Measurements from ENCODE around the gene PSMA5.
"Not testable (repeated sequence)": the region's sequence is repeated elsewhere in the genome, so short reads cannot be mapped to it uniquely, and the experiment has no call there.

Gene PSMA5

GRCh38 chr1:109433322-109433721, 7.1 kb upstream of the PSMA5 start:
- DNase-seq (ENCODE audit: low read depth in 1 of 2, low spot score in 1 of 2), result no peak

- no peak for DNase-seq (ENCODE audit: low read depth in 1 of 2, low spot score in 1 of 2)
These were observed 6.1 kb upstream of the PSMA5 start for GRCh38 chr1:109432336-109432735.

DNA sequence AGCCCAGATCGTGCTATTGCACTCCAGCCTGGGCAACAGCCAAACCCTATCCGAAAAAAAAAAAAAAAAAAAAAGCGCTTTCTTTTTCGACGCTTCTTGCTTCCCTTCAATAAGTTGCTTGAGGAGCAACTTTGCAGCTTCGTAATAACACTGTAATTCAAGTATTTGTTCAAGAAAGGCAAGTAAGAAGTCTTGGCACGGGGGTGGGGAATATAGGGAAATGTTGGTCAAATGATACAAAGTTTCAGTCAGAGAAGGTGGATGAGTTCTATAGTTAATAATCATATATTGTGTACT, 871 bp upstream of the PSMA5 start:
- no peak for DNase-seq (ENCODE audit: low read depth in 1 of 2, low spot score in 1 of 2)

DNA sequence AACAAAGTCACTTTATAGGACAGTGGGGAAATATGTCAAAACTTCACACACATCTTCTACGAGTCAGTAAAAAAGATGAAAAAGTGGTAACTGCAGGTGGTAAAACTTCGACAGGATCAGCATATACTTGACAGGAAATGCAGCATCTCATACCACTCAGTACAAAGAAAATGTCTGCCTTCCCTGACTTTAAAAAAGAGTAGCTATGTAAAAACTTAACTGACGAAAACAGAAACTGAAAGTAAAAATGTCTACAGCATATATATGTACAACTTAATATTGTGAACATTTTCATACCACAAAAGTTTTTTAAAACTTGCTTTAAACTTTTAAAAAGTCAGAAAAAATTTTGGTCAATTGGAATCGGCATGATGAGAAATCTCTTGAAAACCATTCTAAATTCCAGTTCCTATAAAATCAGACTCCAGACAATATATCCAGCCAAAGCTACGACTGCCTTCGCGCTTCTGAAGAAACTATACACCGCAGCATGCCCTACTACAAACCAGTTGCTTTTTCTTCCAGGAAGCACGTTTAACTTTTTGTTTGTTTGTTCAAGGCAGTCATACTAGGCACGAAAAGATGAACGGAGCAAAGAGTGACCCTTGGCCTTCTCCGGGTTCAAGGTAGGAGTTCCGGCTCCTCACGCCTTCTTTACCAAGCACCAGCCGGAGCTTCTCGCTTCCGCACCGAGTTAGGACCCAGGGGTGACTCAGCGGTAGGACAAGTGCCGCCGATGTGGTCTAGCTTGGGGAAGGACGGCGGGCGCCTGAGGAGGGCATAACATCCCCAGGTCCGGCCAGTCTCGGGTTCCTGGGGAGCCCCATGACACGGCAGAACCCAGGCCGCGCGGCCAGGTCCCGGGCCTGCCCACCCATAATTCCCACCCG, 612 bp downstream of the PSMA5 start:
- DNase-seq (ENCODE audit: low read depth in 1 of 2, low spot score in 1 of 2), result no peak

DNA sequence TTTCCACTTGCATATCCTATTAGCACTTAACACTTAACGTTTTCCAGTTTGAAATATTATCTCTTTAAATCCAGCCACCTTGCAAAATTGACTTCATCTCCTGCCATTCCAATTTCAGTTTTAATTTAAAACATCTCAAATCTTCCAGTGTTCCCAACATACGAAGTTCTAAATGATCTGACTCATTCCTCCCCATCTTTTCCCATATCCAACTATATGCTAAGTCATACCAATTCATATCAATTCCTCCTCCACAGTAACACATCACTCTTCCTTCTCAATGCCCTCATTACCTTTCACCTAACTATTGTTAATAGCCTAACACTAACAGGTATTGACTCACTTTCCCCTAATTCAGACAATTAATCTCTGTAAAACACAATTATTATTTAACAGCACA, 2.8 kb downstream of the PSMA5 start:
- no peak for DNase-seq (ENCODE audit: low read depth in 1 of 2, low spot score in 1 of 2)

DNA sequence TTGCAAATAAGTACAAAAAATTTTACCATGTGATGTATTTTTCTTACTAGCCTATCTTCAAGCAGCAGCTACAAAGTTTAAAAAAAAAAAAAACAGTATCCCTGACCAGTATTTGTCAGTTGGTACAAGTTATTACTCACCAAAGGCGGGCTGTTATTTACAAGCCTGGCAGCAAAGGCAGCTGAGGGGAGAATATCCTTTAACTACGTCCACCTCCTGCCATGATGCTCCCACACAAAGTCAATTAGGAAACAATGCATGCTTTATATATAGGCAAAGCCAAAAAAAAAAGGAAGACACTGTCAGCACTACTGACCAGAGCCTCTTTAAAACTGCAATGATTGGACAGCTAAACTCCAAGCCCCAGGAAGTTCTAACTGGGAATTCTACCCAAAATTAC, 13.7 kb downstream of the PSMA5 start:
- no peak for DNase-seq (ENCODE audit: low read depth in 1 of 2, low spot score in 1 of 2)

- no peak for DNase-seq (ENCODE audit: low read depth in 1 of 2, low spot score in 1 of 2)
These were observed 21.4 kb downstream of the PSMA5 start for GRCh38 chr1:109404838-109405237.

DNA sequence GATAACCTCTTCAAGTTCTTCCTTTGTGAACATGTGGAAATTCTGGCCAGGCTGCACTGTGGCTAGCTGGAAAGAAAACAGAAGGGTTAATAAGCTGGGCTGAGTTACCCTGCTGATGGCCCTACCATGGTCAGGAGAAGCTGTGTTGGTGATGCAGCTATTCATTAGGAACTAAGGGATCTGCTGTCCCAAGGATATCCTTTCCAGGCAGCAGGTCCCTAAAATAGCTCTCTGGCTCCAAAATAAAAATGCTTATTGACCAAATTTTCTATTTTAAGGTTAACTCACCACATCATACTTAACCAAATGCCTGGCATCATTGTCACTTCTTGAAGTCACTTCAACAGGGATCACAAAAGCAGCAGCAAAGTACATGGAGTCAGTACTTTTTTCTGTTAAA, 24.2 kb downstream of the PSMA5 start:
- DNase-seq (ENCODE audit: low read depth in 1 of 2, low spot score in 1 of 2), result no peak

GRCh38 chr1:109400035-109400655, 26.1 kb downstream of the PSMA5 start:
- DNase-seq (ENCODE audit: low read depth in 1 of 2, low spot score in 1 of 2), result no peak

- DNase-seq (ENCODE audit: low read depth in 1 of 2, low spot score in 1 of 2), result no peak
These were observed 26.8 kb downstream of the PSMA5 start for GRCh38 chr1:109399326-109399957.

DNA sequence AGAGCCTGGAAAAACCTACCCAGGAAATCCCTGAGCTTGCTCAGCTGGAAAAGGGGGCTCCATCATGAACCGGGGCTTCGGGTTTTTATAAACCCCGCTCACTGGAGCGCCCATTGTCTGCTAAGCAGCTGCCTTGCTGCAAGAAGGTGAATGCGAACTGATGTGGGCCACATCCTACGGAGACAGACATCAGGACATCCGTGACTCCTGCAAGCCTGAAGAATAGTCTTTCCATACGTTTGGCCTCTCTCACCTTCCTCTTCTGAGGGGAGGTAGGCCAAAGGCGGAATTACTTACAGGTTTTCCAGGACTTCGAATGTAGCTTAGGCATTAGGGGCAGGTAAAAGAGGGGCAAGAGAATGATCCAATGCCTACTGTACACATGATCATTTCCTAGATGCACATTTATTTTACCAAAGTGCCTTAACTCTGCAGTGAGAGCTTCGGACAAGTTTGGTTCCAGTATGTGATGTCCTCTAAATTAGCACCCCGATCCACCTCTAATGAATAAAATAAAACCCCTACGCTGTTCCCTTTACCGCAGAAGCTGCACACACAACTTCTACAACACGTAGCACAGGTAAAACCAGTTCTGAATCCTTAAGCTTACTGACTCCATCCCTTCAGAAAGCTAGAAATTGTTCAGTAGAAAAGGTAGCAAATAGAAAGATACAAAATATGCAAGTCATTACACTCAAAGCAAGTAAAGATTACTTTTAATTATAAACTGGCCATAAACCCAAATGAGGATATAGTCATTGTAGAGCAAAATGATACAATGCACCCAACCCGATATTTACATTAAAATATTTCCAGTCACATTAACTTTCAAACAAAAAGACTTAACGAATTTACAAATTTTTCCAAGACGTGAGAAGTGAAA, 27.7 kb downstream of the PSMA5 start:
- DNase-seq (ENCODE audit: low read depth in 1 of 2, low spot score in 1 of 2), result no peak

DNA sequence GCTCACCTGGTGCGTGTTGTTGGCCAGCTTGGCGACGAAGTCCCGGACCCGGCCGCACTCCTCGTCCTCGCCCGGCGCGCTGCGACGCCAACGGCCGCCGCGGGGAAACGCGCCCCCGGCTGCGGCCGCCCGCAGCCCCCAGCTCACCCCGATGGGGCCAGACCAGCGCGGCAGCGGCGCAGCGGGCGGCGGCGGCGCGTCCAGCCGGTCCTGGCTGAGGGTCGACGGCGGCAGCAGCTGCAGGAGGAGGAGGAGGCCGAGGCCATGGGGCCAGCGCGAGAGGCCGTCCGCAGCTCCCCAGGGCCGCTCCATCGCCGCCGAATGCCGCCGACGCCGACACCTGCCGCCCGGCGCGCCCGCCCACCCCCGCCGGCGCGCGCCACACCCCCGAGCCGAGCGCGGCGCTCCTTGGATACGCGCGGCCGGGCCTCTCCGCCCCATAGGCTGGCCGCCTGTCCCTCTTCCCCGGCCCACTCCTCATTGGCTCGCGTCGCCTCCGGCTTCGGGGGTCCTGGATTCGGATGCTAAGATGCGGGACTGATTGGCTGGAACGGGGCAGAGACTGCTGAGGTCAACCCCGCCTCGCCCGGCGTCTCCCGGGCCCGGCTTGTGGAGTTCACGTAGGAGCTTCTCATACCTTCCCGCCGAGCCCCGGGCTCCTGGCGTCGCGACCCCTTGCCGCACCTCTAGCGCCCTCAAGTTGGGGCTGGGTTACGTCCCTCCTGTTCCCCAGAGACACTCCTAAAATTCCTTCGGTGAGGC, 28.5 kb downstream of the PSMA5 start, which contains the start of gene SORT1:
Gene SORT1, minus strand, starts transcription at position 338 of the 762 bp plus-strand sequence. Its CDS starts 26 bp downstream, at position 312.
- DNase-seq (ENCODE audit: low read depth in 1 of 2, low spot score in 1 of 2), result peak; percentile 1 to 39

- no peak for DNase-seq (ENCODE audit: low read depth in 1 of 2, low spot score in 1 of 2)
These were observed 29.2 kb downstream of the PSMA5 start for GRCh38 chr1:109396871-109397580.

- DNase-seq (ENCODE audit: low read depth in 1 of 2, low spot score in 1 of 2), result no peak
These were observed 29.8 kb downstream of the PSMA5 start for GRCh38 chr1:109396513-109396839.

DNA sequence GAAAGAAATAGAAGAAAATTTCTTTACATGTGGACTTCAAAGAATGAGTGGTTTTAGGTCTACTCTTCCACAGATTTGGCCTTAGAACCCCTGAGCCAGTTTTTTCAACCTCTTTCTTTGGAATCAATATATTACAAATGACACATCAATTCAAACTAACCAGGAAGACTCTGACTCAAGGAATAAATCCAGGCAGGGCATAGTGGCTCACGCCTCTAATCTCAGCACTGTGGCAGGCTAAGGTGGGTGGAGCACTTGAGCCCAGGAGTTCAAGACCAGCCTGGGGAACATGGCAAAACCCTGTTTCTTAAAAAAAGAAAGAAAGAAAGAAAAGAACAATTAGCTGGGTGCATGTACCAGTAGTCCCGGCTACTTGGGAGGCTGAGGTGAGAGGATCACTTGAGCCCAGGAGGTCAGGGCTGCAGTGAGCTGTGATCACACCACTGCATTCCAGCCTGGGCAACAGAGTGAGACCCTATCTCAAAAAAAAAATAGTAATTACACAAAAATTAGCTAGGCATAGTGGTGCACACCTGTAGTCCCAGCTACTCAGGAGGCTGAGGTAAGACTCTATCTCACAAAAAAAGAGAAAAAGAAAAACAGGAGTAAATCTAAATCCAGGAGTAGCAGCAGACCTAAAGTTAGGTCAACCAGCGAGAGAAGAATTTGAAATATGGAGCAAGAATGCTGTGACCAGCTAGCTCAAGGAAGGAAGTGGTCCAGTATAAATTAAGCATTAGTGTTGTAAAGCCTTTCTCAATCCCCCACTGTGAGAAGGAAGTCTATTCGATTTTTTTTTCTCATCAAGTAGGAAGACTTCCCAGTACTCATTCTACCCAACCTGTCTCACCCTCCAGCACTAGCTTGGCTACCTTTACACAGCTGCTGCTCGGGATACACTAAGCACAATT, 30.4 kb downstream of the PSMA5 start:
- DNase-seq (ENCODE audit: low read depth in 1 of 2, low spot score in 1 of 2), result no peak

DNA sequence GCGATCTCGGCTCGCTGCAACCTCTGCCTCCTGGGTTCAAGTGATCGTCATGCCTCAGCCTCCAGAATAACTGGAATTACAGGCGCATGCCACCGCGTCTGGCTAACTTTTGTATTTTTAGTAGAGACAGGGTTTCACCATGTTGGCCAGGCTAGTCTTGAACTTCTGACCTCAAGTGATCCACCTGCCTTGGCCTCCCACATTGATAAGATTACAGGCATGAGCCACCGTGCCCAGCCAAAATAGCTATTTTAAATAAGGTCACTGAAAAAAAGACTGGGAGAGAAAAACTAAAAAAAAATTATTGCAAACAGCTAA, 31.0 kb downstream of the PSMA5 start:
- not testable (repeated sequence) for DNase-seq (ENCODE audit: low read depth in 1 of 2, low spot score in 1 of 2)

DNA sequence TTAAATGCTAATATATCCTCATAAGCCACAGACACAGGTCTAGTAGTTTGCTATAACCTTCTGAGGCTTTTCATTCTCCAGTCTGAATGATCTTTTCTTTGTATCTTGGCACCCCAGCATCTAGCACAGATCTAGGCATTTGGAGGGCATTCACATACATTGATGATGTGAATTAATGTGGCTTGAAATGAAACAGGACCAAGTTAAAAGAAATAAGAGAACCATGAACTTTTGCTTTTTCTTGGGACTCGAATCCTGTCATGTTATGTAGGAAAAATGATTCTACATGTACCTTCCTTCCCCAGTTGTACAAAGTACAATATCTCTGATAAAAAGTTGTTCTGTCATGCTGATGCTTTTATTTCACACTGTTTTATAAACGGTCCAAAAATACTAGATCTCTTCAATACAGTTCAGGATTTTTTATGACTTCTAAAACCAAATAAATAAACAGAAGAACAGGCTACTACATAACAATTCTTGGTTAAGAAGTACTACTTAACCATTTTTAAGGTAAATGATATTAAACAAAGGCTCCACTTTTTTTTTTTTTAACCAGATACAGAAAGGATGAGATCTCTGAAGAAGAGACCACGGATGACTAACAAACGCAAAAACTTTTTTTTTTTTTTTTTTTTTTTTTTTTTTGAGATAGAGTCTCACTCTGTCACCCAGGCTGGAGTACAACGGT, 31.5 kb downstream of the PSMA5 start:
- DNase-seq (ENCODE audit: low read depth in 1 of 2, low spot score in 1 of 2), result no peak

- DNase-seq (ENCODE audit: low read depth in 1 of 2, low spot score in 1 of 2), result no peak
These were observed 32.5 kb downstream of the PSMA5 start for GRCh38 chr1:109393617-109394233.
